GM10266 (cell line): ENCODE results near the gene USP12.

Experiments
- DNase-seq: peaks from one replicate; pipeline ENCODE4 v3.0.0; 2012; ENCODE audit errors: extremely low spot score
- TF ChIP-seq, protein P1 (sequence below): IDR thresholded peaks from 2 replicates; pipeline ENCODE4 v1.5.1; 2012; ENCODE audit warnings: mild to moderate bottlenecking, low read depth; ENCODE audit not compliant: control insufficient read depth, insufficient read depth; ENCODE audit errors: missing control alignments

Gene USP12

DNA sequence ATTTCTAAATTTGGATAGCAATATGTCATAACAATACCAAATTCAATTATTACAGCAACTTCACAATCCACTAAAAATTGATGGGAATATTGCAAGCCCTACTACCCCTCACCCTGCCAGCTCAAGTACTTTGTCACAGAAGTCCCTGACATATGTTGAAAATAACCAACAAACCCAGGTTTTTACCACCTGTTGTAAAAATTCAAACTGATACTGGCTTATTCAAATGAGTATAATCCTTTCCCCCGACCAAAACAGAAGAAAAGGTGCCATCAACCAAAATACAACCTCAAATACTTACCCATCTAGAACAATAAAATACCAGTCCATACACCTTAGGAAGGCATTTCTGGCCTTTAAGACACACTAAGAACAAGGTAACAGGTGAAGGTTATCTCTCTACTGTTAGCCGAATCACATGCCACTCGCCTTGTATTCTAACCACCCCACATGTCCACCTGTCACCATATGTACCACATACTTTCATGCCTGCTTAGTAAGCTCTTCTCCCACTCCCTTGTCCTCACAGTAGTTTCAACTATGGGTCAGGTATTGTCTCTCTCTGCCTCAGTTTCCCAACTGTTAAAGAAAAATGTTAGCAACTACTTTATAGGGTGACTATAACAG, 53.1 kb downstream of the USP12 start:
- TF ChIP-seq, protein P1, sequence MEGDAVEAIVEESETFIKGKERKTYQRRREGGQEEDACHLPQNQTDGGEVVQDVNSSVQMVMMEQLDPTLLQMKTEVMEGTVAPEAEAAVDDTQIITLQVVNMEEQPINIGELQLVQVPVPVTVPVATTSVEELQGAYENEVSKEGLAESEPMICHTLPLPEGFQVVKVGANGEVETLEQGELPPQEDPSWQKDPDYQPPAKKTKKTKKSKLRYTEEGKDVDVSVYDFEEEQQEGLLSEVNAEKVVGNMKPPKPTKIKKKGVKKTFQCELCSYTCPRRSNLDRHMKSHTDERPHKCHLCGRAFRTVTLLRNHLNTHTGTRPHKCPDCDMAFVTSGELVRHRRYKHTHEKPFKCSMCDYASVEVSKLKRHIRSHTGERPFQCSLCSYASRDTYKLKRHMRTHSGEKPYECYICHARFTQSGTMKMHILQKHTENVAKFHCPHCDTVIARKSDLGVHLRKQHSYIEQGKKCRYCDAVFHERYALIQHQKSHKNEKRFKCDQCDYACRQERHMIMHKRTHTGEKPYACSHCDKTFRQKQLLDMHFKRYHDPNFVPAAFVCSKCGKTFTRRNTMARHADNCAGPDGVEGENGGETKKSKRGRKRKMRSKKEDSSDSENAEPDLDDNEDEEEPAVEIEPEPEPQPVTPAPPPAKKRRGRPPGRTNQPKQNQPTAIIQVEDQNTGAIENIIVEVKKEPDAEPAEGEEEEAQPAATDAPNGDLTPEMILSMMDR: no peak
- no peak for DNase-seq

DNA sequence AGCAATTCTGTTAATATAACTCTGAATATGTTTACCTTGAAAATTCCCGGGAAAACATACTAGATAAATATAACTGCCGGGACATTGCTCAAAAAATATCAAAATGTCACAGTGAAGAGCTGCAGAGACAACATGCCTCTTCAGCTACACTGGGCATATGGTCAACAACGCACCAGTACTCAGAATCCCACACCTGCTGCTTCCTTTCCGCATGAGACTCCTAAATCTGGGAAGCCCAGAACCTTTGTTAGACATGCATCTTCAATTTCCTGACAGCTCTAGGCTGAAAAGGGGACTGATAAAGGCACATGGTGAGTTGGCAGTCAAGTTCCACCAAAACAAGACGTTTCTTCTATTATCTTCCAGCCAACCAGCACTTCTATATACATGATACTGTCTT, 53.7 kb downstream of the USP12 start:
- DNase-seq: no peak
- TF ChIP-seq, protein P1: no peak

DNA sequence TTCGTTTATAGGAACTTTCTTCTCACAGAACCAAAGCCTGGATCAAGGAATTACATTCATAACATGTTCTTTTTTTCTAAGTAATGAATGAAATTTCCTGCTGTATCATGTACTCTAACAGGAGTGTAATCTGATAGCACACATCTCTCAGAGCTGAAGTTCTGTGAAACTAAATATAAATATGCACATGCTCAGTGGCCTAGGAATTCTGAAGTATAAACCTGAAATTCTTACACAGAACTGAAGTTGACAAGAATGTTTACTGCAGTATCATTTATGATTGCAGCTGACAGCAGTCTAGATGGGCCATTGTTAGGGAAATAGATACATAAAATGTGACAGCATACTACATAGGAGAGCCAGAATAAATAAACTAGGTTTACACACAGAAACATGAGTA, 54.5 kb downstream of the USP12 start:
- no peak for DNase-seq
- TF ChIP-seq, protein P1: no peak

DNA sequence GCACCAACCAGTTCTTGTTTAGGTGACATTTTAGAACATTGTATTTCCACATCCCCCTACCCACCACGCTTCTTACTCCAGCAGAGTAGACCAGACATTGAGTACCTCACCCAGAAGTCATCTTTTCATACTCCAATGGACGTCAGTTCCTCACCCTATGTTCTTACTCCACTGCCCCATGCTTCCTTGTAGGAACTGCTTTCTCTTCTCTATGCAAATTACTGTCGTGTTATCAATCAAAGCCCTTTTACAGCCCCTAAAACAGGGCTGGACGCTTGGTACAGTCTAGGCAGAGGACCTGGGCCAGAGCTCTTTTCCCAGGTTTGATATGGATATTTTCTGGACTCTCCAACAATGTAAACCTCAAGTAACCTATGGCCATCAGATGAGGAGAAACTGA, 58.2 kb downstream of the USP12 start:
- TF ChIP-seq, protein P1: no peak

DNA sequence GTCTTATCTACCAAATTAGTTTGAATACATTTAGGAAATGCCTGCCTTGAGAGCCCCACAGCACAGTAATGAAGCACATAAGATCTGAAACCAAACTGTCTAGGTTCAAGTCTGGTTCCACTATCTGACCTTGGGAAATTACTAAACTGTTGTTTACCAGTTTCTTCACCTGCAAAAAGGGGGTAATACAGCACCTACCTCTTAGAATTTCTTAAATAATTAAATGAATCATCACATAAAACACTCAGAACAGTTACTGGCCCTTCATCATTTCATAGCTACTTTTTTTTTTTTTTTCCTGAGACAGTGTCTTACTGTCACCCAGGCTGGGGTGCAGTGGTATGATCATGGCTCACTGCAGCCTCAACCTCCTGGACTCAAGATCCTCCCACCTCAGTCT, 59.6 kb downstream of the USP12 start:
- TF ChIP-seq, protein P1: no peak
- DNase-seq: no peak

More for the DNA sequence above, 58.2 kb downstream of the USP12 start:
- no peak for DNase-seq

DNA sequence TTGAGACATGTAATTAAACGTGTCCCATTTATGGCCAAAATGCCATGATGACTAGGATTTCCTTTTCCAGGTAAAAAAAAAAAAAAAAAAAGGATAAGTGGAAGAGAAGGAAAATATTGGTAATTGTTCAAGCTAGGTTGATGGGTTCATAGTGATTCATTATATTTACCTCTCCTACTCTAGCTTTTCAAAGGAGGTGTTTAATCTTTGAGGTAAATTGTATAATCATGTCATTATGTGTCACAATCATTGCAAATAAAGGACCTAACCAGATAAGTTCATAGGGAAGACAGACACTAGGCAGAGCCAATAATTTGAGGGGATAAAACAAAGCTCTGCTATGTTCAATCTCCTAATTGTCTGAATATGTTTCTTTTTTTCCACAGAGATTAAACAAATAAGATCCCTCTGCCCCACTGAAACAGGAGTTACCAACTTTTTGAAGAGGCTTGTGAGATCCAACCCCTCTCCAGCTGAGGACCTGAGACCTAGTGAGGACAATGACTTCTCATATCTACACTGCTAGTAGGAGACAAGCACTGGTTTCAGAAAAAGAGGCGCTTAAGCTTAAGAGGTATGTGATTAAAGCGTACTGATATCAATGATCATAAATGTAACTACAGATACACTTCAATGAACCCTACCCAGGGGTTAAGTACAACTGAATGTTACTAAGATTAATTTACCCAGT, 61.4 kb downstream of the USP12 start:
- DNase-seq: no peak
- TF ChIP-seq, protein P1: no peak

DNA sequence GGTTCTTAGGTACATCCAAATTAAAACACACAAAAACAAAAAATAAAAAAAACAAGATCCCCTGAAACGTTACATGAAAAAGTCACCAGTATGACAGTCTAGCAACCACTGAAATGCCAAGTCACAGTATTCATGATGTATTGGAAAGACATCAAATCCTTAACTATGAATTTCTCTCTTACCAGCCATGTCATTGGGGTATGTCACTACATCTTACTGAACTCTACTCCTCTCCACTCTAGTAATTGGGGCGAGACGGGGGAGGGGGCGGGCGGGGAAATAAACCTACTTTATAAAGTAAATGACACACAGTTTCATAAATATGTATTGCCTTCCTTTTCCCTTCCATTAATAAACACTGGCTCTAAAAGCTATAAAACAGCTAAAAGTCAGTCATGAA, 65.5 kb downstream of the USP12 start:
- TF ChIP-seq, protein P1: no peak
- DNase-seq: no peak
